ENCODE data around the gene PIK3CG.

GRCh38 chr7:106901828-106902441 lies 36.9 kb downstream of the PIK3CG start:
- TF ChIP-seq, protein P1, sequence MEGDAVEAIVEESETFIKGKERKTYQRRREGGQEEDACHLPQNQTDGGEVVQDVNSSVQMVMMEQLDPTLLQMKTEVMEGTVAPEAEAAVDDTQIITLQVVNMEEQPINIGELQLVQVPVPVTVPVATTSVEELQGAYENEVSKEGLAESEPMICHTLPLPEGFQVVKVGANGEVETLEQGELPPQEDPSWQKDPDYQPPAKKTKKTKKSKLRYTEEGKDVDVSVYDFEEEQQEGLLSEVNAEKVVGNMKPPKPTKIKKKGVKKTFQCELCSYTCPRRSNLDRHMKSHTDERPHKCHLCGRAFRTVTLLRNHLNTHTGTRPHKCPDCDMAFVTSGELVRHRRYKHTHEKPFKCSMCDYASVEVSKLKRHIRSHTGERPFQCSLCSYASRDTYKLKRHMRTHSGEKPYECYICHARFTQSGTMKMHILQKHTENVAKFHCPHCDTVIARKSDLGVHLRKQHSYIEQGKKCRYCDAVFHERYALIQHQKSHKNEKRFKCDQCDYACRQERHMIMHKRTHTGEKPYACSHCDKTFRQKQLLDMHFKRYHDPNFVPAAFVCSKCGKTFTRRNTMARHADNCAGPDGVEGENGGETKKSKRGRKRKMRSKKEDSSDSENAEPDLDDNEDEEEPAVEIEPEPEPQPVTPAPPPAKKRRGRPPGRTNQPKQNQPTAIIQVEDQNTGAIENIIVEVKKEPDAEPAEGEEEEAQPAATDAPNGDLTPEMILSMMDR (IDR thresholded peaks at IDR 0.05): no peak
- TF ChIP-seq POLR2A (IDR thresholded peaks at IDR 0.05): no peak
